Measurements from ENCODE around the gene NCOA1. TPM values are rescaled to one million over a fixed set of nuclear protein-coding genes. Genes with fewer than 3 reads are reported as not detected.
"Not testable (repeated sequence)": the region's sequence is repeated elsewhere in the genome, so short reads cannot be mapped to it uniquely, and the experiment has no call there.

NCOA1 gene
- total RNA-seq, 1 donor from 2014 or later: 75.1 TPM

- no peak for TF ChIP-seq CTCF (IDR thresholded peaks at IDR 0.05; ENCODE audit: partially characterized antibody, unreplicated experiment)
- Mint-ChIP-seq H3K4me1 (ENCODE audit: low read depth, unreplicated experiment) (no peaks in the 10 kb centered on the region), H3K27me3 (ENCODE audit: unreplicated experiment) (peaks cover 1% of the 10 kb centered on the region), H3K9me3 (ENCODE audit: unreplicated experiment) (no peaks in the 10 kb centered on the region), H3K27ac (ENCODE audit: unreplicated experiment) (no peak overlapping the region), H3K4me3 (ENCODE audit: unreplicated experiment) (no peak overlapping the region), H3K36me3 (ENCODE audit: unreplicated experiment) (peaks cover 9% of the 10 kb centered on the region)
- DNase-seq: no peak
Measured at GRCh38 chr2:24568551-24568950, 77.5 kb downstream of the NCOA1 start.

- not testable (repeated sequence) for H3K9me3 Mint-ChIP-seq (ENCODE audit: unreplicated experiment); H3K27me3 Mint-ChIP-seq (ENCODE audit: unreplicated experiment); H3K27ac Mint-ChIP-seq (ENCODE audit: unreplicated experiment); H3K36me3 Mint-ChIP-seq (ENCODE audit: unreplicated experiment); H3K4me1 Mint-ChIP-seq (ENCODE audit: low read depth, unreplicated experiment); DNase-seq; H3K4me3 Mint-ChIP-seq (ENCODE audit: unreplicated experiment)
Measured at GRCh38 chr2:24569565-24569964, 78.5 kb downstream of the NCOA1 start.

- no peaks in the 10 kb centered on the region for H3K4me1 Mint-ChIP-seq (ENCODE audit: low read depth, unreplicated experiment)
- H3K4me3 Mint-ChIP-seq (ENCODE audit: unreplicated experiment): no peak overlapping the region
- DNase-seq: no peak
- H3K27me3 Mint-ChIP-seq (ENCODE audit: unreplicated experiment): peaks cover 1% of the 10 kb centered on the region
- H3K36me3 Mint-ChIP-seq (ENCODE audit: unreplicated experiment): peaks cover 9% of the 10 kb centered on the region
- no peak for TF ChIP-seq CTCF (IDR thresholded peaks at IDR 0.05; ENCODE audit: partially characterized antibody, unreplicated experiment)
- no peaks in the 10 kb centered on the region for H3K9me3 Mint-ChIP-seq (ENCODE audit: unreplicated experiment)
- no peak overlapping the region for H3K27ac Mint-ChIP-seq (ENCODE audit: unreplicated experiment)
Measured at GRCh38 chr2:24570225-24570624, 79.2 kb downstream of the NCOA1 start.

- Mint-ChIP-seq H3K4me1 (ENCODE audit: low read depth, unreplicated experiment) (no peaks in the 10 kb centered on the region), H3K9me3 (ENCODE audit: unreplicated experiment) (peaks cover 2% of the 10 kb centered on the region), H3K4me3 (ENCODE audit: unreplicated experiment) (no peak overlapping the region), H3K27ac (ENCODE audit: unreplicated experiment) (no peak overlapping the region), H3K36me3 (ENCODE audit: unreplicated experiment) (peaks cover 4% of the 10 kb centered on the region), H3K27me3 (ENCODE audit: unreplicated experiment) (peaks cover 4% of the 10 kb centered on the region)
- DNase-seq: no peak
- TF ChIP-seq CTCF (IDR thresholded peaks at IDR 0.05; ENCODE audit: partially characterized antibody, unreplicated experiment): no peak
Measured at GRCh38 chr2:24571828-24572442, 80.9 kb downstream of the NCOA1 start.

GRCh38 chr2:24576146-24576545, 85.1 kb downstream of the NCOA1 start:
- peaks cover 5% of the 10 kb centered on the region for H3K27me3 Mint-ChIP-seq (ENCODE audit: unreplicated experiment)

More at GRCh38 chr2:24576146-24576545, 85.1 kb downstream of the NCOA1 start:
- TF ChIP-seq CTCF (IDR thresholded peaks at IDR 0.05; ENCODE audit: partially characterized antibody, unreplicated experiment): no peak
- Mint-ChIP-seq H3K36me3 (ENCODE audit: unreplicated experiment) (no peaks in the 10 kb centered on the region), H3K4me3 (ENCODE audit: unreplicated experiment) (no peak overlapping the region), H3K4me1 (ENCODE audit: low read depth, unreplicated experiment) (peaks cover 9% of the 10 kb centered on the region), H3K9me3 (ENCODE audit: unreplicated experiment) (peaks cover 2% of the 10 kb centered on the region), H3K27ac (ENCODE audit: unreplicated experiment) (no peak overlapping the region)
- no peak for DNase-seq
